ENCODE measurements around the gene ITGA1. TPM values are rescaled to one million over a fixed set of nuclear protein-coding genes. Genes with fewer than 3 reads are reported as not detected.

The ITGA1 gene
- total and polyA plus RNA-seq, 2 donors (not counting 1 experiment from before 2014, with no cell fraction given) = 0.74 TPM; not detected in 1

DNA sequence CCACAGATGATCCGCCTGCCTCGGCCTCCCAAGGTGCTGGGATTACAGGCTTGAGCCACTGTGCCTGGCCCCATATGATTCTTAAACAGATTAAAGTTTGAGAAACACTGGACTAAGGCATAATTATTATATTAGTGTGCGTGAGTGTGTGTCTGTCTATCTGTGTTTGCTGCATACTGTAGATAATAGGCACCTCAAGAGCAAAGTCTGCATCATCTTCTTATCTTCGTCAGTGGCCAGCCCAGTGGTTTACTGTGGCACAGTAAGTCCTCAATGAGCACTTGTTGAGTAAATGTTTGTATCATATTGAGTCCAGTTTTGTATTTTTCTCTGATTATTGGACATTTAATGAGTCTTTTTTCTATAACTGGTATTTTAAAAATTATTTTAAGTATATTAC, 81.7 kb downstream of the ITGA1 start:
- Mint-ChIP-seq H3K27me3 (peaks cover 23% of the 10 kb centered on the region), H3K27ac (no peak overlapping the region), H3K4me3 (no peak overlapping the region), H3K4me1 (no peaks in the 10 kb centered on the region), H3K9me3 (ENCODE audit: insufficient read depth) (no peaks in the 10 kb centered on the region)
- Histone ChIP-seq H3K4me1 (ENCODE audit: control insufficient read depth in 2 of 2, insufficient read depth in 2 of 2, low read length in 2 of 2) (no peaks in the 10 kb centered on the region), H4K20me1 (ENCODE audit: control insufficient read depth, insufficient read depth, low read length, poor library complexity, severe bottlenecking) (no peaks in the 10 kb centered on the region), H3K4me3 (ENCODE audit: control extremely low read depth in 1 of 5, extremely low read depth in 1 of 5, insufficient read depth in 1 of 5, low read depth in 2 of 5, low read length in 4 of 5) (no peak overlapping the region), H3K27ac (ENCODE audit: low read length in 2 of 2) (no peak overlapping the region), H2AFZ (ENCODE audit: insufficient read depth, low read depth, low read length, poor library complexity, severe bottlenecking) (no peak overlapping the region), H3K9ac (ENCODE audit: low read length) (no peak overlapping the region), H3K27me3 (replicated peaks in 1 of 4; ENCODE audit: control extremely low read depth in 1 of 4, control insufficient read depth in 3 of 4, insufficient read depth in 4 of 4, low read length in 3 of 4) (peaks cover 0 to 5% (median 0%) of the 10 kb centered on the region in 4 experiments), H3K4me2 (replicated peaks; ENCODE audit: low read depth, low read length, poor library complexity, severe bottlenecking) (no peak overlapping the region), H3K9me3 (ENCODE audit: control extremely low read depth in 1 of 3, control insufficient read depth in 2 of 3, insufficient read depth in 1 of 3, low read length in 2 of 3) (no peaks in the 10 kb centered on the region), H3K79me2 (ENCODE audit: control insufficient read depth, insufficient read depth, low read length) (no peaks in the 10 kb centered on the region), H3K36me3 (replicated peaks in 1 of 2; ENCODE audit: control extremely low read depth in 1 of 2, control insufficient read depth in 1 of 2, extremely low read depth in 1 of 2, insufficient read depth in 2 of 2, low read length in 1 of 2) (no peaks in the 10 kb centered on the region)
- POLR2A ChIA-PET = no interaction called here
- intact Hi-C loops (cut with micrococcal nuclease) = no loop called here
- ATAC-seq (ENCODE audit: low read depth) (no peak), DNase-seq (no peak)
- CTCF ChIA-PET = no interaction called here
- TF ChIP-seq, protein P1, sequence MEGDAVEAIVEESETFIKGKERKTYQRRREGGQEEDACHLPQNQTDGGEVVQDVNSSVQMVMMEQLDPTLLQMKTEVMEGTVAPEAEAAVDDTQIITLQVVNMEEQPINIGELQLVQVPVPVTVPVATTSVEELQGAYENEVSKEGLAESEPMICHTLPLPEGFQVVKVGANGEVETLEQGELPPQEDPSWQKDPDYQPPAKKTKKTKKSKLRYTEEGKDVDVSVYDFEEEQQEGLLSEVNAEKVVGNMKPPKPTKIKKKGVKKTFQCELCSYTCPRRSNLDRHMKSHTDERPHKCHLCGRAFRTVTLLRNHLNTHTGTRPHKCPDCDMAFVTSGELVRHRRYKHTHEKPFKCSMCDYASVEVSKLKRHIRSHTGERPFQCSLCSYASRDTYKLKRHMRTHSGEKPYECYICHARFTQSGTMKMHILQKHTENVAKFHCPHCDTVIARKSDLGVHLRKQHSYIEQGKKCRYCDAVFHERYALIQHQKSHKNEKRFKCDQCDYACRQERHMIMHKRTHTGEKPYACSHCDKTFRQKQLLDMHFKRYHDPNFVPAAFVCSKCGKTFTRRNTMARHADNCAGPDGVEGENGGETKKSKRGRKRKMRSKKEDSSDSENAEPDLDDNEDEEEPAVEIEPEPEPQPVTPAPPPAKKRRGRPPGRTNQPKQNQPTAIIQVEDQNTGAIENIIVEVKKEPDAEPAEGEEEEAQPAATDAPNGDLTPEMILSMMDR (IDR thresholded peaks at IDR 0.05) = no peak
- TF ChIP-seq EZH2 (IDR thresholded peaks at IDR 0.05; ENCODE audit: borderline replicate concordance, insufficient read depth, low read depth, low read length, poor library complexity, severe bottlenecking) = no peak
- WGBS (ENCODE audit: insufficient coverage) = 100% methylated on average over 3 of the region's 4 CpGs

DNA sequence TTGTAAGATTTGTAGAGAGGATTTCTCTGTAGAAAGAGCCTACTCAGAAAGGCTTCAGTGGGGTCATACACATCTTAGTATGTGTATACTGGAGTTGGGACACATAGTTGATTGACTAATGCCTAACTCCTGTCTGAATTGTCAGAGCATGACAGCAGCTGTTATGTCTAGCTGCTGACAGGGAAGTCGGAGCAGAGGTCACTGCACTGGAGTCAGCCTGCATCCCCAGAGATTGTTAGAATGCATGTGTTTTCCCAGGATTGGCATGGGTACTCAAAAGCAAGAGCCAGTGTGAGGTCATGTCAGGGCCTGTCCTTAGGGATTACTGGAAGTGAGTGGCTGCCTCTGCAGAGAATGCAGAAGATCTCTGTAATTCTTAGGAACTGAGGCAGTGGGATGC, 82.7 kb downstream of the ITGA1 start:
- ChIA-PET CTCF (no interaction called here), POLR2A (no interaction called here)
- H3K27ac Mint-ChIP-seq = no peak overlapping the region
- intact Hi-C loops (cut with micrococcal nuclease) = no loop called here
- peaks cover 26% of the 10 kb centered on the region for H3K27me3 Mint-ChIP-seq
- no peaks in the 10 kb centered on the region for H3K4me1 Mint-ChIP-seq
- TF ChIP-seq, protein P1 (IDR thresholded peaks at IDR 0.05) = no peak
- no peak for TF ChIP-seq EZH2 (IDR thresholded peaks at IDR 0.05; ENCODE audit: borderline replicate concordance, insufficient read depth, low read depth, low read length, poor library complexity, severe bottlenecking)
- H3K4me3 Mint-ChIP-seq = no peak overlapping the region
- H3K79me2 ChIP-seq (ENCODE audit: control insufficient read depth, insufficient read depth, low read length) = no peaks in the 10 kb centered on the region
- DNase-seq = no peak
- H3K36me3 ChIP-seq (replicated peaks in 1 of 2; ENCODE audit: control extremely low read depth in 1 of 2, control insufficient read depth in 1 of 2, extremely low read depth in 1 of 2, insufficient read depth in 2 of 2, low read length in 1 of 2) = no peaks in the 10 kb centered on the region
- WGBS (ENCODE audit: insufficient coverage) = 83% methylated on average over 1 of the region's 1 CpG
- H3K4me3 ChIP-seq (ENCODE audit: control extremely low read depth in 1 of 5, extremely low read depth in 1 of 5, insufficient read depth in 1 of 5, low read depth in 2 of 5, low read length in 4 of 5) = no peak overlapping the region
- H3K4me1 ChIP-seq (ENCODE audit: control insufficient read depth in 2 of 2, insufficient read depth in 2 of 2, low read length in 2 of 2) = no peaks in the 10 kb centered on the region
- no peaks in the 10 kb centered on the region for H3K9me3 Mint-ChIP-seq (ENCODE audit: insufficient read depth)
- peaks cover 0 to 5% (median 0%) of the 10 kb centered on the region in 4 experiments for H3K27me3 ChIP-seq (replicated peaks in 1 of 4; ENCODE audit: control extremely low read depth in 1 of 4, control insufficient read depth in 3 of 4, insufficient read depth in 4 of 4, low read length in 3 of 4)
- H4K20me1 ChIP-seq (ENCODE audit: control insufficient read depth, insufficient read depth, low read length, poor library complexity, severe bottlenecking) = no peaks in the 10 kb centered on the region
- H3K9me3 ChIP-seq (ENCODE audit: control extremely low read depth in 1 of 3, control insufficient read depth in 2 of 3, insufficient read depth in 1 of 3, low read length in 2 of 3) = no peaks in the 10 kb centered on the region
- ATAC-seq (ENCODE audit: low read depth) = no peak
- H2AFZ ChIP-seq (ENCODE audit: insufficient read depth, low read depth, low read length, poor library complexity, severe bottlenecking) = no peak overlapping the region
- no peak overlapping the region for H3K27ac ChIP-seq (ENCODE audit: low read length in 2 of 2)
- no peak overlapping the region for H3K4me2 ChIP-seq (replicated peaks; ENCODE audit: low read depth, low read length, poor library complexity, severe bottlenecking)
- H3K9ac ChIP-seq (ENCODE audit: low read length) = no peak overlapping the region

Measured in B cell (primary cell).